ENCODE data around the gene FBXO5.

Gene FBXO5

DNA sequence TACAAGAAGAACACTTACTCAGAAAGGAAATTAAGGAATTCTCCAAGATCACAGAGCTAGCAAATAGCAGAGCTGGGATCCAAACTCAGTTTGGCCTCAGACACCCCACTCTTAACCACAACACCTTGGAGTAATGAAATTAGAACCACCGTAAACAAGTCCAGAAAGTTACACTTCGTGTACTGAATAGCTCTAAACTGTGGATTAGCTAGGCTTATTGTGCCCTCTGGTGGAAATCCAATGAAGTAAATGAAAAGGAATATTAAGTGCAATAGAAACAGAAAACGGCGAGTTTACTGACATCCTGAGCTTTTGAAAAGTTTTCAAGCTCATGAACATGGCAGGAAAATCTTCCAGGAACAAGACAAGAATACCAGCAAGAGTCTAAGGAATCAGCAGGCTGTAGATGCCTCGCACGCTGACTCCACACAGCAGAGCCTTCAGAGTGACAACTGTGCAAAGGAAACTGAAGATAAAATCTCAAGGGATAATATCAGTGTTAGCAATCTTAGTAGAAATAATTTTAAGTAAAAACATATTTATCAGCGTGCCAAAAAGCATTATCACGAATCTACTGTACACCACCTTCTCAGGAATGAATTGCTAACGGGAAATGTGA lies 34.6 kb downstream of the FBXO5 start:
- peak; percentile 41 for DNase-seq

DNA sequence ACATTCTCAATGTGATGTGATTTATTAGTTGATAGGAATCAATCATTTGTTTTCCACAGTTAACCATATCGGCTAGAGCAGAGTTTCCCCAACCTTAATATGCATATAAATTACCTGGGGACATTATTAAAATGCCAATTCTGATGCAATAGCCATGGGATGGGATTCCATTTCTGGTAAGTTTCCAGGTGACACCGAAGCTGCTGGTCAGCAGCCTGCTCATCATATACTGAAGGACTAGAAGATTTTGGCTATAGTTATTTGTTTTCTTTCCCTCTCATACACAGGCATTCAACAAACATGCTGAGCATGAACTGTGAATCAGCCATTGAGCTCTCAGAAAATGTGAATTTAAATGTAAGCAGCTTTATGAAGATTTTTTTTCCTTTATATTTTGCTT lies 35.8 kb downstream of the FBXO5 start:
- no peak for DNase-seq

DNA sequence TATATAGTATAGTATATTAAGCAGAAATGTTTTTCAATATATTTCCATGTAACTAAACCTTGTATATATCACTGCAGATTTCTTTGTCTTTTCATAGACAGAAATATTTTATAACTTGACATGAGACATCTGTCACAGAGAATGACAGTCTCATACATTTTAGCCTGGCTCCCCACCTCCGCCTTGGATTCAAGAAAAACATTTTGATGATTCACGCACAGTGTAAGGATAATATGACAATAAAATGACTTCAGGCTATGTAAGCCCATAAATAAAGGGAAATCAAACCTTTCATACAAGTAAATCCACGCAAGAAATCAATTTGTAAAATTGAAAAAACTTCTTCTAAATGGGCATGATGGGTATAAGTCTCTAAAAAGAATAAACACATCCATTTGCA lies 36.4 kb downstream of the FBXO5 start:
- no peak for DNase-seq

GRCh38 chr6:152943260-152943897 lies 39.5 kb downstream of the FBXO5 start:
- DNase-seq = no peak

GRCh38 chr6:152942319-152942869 lies 40.4 kb downstream of the FBXO5 start:
- no peak for DNase-seq

DNA sequence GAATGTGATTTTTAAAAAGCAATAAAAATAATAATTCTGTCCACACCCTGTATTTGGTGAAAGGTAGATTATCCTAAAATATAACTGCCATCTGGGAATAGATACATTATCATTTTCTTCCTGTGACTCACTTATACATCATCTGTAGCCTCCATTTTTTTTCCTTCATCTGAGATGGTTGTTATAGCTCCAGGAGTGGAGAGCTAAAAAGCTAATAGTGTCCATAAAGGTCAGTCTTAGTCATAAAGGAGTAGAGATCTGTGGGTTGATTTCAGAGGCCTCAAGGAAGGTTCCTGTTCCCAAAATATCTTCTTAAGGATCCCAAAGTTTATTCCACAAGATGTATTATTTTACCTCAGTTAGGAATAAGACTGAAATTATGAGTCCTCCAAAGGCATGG lies 41.1 kb downstream of the FBXO5 start:
- no peak for DNase-seq

DNA sequence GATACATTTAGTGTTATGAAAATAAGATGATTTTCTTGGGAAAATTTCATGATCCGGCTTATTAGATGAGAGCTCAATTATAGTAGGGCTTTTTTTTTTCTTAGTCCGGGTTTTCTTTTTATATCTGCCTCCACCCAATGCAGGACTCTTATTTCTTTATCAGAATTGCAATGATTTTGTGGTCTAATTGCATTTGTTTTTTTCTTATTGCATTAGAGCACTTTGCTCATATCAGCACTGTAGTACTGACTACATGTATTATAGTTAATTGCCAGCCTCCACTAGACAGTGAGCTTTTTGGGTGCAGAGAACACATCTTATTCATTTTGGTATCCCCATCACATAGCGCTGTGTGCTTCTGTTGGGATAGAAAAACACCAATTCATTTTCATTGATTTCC lies 50.0 kb downstream of the FBXO5 start:
- no peak for DNase-seq

DNA sequence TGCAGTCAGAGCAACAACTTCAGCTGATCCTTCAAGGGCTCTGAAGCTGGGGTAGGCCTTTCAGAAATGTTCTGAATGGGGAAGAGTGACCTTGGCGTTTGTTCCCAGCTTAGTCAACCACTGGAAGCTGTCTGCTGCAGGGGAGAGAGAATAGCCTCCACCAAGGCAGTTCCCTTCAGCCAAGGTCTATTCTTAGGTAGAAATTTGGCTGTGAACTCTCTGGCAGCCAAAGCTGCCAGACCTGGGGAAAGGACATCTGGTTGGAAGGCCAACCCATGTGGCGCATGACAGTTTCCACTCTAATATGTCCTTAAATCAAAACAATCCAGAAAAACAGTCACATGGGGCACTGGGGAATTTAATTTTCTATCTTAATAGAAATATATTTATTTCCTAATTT lies 60.1 kb downstream of the FBXO5 start:
- DNase-seq = no peak

Data from right forelimb (tissue), 1 donor.